GM12865 (cell line): ENCODE data around the gene RBP4.

ENCODE experiments used
- DNase-seq: peaks from one replicate; pipeline ENCODE4 v3.0.0; 2010; ENCODE audit warnings: low read depth
- H3K4me3 ChIP-seq: 2 replicates; pipeline ENCODE4 v1.5.1; 2011; ENCODE audit warnings: mild to moderate bottlenecking, low read depth, low read length, control low read depth
- TF ChIP-seq, protein P1 (sequence below): IDR thresholded peaks from 2 replicates; pipeline ENCODE4 v1.5.1; 2011; ENCODE audit warnings: low read length, control low read depth, low read depth, inconsistent platforms; ENCODE audit not compliant: insufficient read depth; ENCODE audit errors: missing control alignments

The RBP4 gene

DNA sequence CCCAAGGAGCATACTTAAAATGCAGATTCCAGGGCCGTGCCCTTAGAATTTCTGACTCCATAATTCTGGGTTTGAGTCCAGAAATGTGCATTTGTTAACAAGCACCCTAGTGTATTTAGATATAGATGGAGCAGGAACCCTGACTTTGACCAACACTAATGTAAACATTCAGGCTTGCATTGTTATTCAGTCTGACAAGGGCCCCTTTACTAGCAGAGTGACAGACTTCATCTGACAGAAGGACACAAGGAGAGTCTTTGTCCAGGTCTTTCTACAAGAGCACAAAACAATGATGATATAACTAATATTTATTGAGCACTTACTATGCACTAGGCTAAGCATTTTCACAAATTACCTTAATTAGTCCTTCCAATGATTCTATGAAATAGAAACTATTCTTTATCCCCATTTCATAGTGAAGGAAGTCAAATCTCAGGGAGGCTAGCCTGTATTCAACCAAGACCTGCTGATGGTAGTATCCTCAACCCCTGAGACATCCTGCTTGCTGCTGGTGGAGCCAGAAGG is 3.9 kb downstream of the RBP4 start:
- DNase-seq: no peak
- TF ChIP-seq, protein P1, sequence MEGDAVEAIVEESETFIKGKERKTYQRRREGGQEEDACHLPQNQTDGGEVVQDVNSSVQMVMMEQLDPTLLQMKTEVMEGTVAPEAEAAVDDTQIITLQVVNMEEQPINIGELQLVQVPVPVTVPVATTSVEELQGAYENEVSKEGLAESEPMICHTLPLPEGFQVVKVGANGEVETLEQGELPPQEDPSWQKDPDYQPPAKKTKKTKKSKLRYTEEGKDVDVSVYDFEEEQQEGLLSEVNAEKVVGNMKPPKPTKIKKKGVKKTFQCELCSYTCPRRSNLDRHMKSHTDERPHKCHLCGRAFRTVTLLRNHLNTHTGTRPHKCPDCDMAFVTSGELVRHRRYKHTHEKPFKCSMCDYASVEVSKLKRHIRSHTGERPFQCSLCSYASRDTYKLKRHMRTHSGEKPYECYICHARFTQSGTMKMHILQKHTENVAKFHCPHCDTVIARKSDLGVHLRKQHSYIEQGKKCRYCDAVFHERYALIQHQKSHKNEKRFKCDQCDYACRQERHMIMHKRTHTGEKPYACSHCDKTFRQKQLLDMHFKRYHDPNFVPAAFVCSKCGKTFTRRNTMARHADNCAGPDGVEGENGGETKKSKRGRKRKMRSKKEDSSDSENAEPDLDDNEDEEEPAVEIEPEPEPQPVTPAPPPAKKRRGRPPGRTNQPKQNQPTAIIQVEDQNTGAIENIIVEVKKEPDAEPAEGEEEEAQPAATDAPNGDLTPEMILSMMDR: no peak
- no peak overlapping the region for H3K4me3 ChIP-seq

DNA sequence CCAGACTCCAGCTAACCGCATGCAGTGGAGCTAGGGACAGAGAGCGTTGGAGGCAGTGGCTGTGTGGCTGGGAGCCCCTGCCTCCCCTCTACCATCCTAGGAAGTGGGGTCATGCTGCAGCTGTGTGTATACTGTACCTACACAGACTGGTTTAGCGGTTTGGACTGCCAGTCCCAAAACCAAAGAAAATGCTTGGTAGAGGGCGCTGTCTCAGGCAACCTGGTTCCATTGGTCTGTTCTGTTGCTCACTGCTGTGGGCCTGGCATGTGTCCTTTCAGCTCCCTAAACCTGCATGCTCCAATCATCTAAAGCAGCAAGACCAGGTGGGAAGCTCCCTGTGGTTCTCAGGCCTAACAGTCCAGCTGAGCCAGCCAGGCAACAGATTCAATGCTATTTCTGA is 4.5 kb downstream of the RBP4 start:
- H3K4me3 ChIP-seq: no peak overlapping the region
- TF ChIP-seq, protein P1: no peak
- no peak for DNase-seq

DNA sequence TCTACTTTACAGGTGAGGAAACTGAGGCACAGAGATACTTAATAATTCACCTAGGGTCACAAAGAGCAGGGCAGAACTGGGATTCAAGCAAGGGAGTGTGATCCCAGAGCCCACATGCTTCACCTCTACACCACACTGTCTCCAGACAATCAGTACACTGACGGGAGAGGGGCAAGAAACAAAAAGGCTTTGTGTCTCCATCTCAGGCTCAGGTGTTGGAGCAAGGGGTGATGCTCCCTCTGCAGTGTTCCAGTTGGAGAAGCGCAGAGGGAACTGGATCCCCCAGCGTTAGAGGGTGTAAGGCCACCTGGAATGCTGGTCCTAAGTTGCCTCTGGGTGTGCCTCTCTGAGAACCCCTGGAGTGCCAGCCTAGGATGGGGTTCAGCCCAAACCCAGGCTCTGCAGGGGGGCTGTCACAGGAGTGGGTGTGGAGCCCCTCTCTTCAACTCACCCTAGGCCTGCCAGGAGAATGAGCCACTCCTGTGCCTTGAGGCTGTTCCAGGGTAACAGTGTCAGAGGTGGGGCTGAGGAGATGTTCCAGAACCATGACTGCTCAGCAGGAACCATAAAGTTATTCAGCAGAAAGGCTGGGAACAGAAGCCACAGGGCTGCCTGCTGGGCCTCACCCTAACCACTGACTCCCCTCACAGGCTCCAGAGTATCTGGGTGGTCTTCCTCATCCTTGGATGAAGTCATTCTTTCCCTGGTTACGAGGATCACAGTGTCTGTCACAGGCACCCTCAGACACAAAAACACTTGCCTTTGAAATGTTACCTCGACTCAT is 5.5 kb downstream of the RBP4 start:
- no peak for DNase-seq
- no peak overlapping the region for H3K4me3 ChIP-seq
- TF ChIP-seq, protein P1: no peak

GRCh38 chr10:93594518-93594917 is 6.5 kb downstream of the RBP4 start:
- TF ChIP-seq, protein P1: no peak
- H3K4me3 ChIP-seq: no peak overlapping the region
- DNase-seq: no peak

DNA sequence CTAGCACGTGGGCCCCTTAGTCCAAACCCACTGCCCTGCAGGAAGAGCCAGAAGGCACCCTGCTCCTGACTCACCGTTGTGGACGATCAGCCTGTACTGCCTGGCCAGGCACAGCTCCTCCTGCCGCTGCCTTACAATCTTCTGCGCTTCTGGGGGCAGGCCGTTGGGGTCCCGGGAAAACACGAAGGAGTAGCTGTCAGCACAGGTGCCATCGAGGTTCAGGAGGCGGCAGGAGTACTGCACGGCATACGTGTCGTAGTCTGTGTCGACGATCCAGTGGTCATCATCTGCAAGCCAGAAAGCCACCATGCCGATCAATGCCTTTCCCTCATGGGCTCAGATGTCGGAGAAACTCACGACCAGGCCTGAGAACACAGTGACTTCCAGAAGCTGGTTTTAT is 7.3 kb downstream of the RBP4 start:
- H3K4me3 ChIP-seq: no peak overlapping the region
- TF ChIP-seq, protein P1: no peak
- no peak for DNase-seq

- no peak overlapping the region for H3K4me3 ChIP-seq
- TF ChIP-seq, protein P1: no peak
- no peak for DNase-seq
Observed at GRCh38 chr10:93593254-93593653, 7.8 kb downstream of the RBP4 start.
